ENCODE results near the gene AGBL4.

DNA sequence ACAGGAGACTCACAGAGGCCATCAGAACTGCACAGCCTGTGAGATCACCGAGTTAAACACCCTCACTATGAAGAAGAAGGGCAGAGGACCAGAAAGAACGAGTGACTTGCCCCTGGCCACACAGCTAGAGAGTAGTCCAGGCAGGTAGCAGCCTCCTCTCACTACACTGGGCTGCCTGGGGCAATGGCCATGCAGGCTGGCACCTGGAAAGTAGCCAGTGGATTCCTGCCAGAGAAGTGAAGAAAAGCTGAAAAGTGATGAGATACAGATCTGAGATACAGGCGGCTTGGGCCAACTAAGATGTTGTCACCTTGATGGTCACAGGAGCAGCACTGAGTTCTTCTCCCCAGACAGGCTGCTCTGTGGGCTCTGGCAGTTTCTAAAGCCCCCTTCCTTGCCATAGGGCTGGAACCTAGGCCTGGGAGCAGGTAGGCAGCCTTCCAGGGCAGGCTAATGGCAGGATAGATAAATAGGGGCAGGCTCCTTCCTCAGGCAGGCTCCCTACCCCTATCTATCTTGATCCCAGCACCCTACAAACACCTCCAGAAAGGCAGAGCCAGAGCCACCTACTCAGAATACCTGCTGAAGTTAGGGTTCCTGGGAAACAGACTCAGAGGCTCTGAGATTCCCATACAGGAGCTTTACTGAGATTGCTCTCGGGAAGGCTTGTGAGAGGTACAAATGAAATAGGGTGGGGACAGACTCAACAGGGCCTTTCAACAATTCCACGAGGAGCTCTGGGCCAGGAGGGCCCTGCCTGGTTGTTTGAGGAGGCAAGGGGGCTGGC, 1353.3 kb downstream of the AGBL4 start:
- TF ChIP-seq POLR2A (IDR thresholded peaks at IDR 0.05; ENCODE audit: low read depth, low read length) (no peak), CTCF (conservative IDR thresholded peaks at IDR 0.05; ENCODE audit: low read depth, low read length) (no peak), SMC3 (IDR thresholded peaks at IDR 0.05; ENCODE audit: low read depth, low read length) (no peak), ELK1 (IDR thresholded peaks at IDR 0.05; ENCODE audit: borderline replicate concordance, low read depth, low read length) (no peak), NFE2L2 (IDR thresholded peaks at IDR 0.05; ENCODE audit: low read depth, low read length) (no peak), CEBPB (IDR thresholded peaks at IDR 0.05; ENCODE audit: low read depth, low read length) (no peak), MXI1 (IDR thresholded peaks at IDR 0.05; ENCODE audit: borderline replicate concordance, low read depth, low read length) (no peak), BHLHE40 (IDR thresholded peaks at IDR 0.05; ENCODE audit: low read depth, low read length) (no peak), MAFK (IDR thresholded peaks at IDR 0.05; ENCODE audit: low read depth, low read length) (no peak), RAD21 (IDR thresholded peaks at IDR 0.05; ENCODE audit: low read length) (no peak), RCOR1 (IDR thresholded peaks at IDR 0.05; ENCODE audit: insufficient replicate concordance, low read length) (no peak)
